Colonic mucosa (tissue), 4 donors: ENCODE measurements around the gene RHBDD3. TPM values are rescaled to one million over a fixed set of nuclear protein-coding genes. Genes with fewer than 3 reads are reported as not detected.

Source experiments
- DNase-seq: peaks from one replicate; pipeline ENCODE4 v3.0.0-alpha.2; 2020
- H3K27ac ChIP-seq: fragments of 200-600 bp; one replicate; pipeline ENCODE4 v1.8.0; 2021
- H3K27me3 ChIP-seq: fragments of 200-600 bp; one replicate; pipeline ENCODE4 v1.8.0; 2021
- H3K36me3 ChIP-seq: fragments of 200-600 bp; one replicate; pipeline ENCODE4 v1.8.0; 2021
- H3K4me1 ChIP-seq: fragments of 200-600 bp; one replicate; pipeline ENCODE4 v1.8.0; 2021; ENCODE audit warnings: mild to moderate bottlenecking
- H3K4me3 ChIP-seq: fragments of 200-600 bp; one replicate; pipeline ENCODE4 v1.8.0; 2021
- H3K9ac ChIP-seq, 2 donors: one replicate each; pipeline ENCODE4 v1.7.0; 2013; ENCODE audit warnings: control low read depth in 2 of 2, low read depth in 2 of 2, low read length in 2 of 2
- H3K9me3 ChIP-seq: fragments of 200-600 bp; one replicate; pipeline ENCODE4 v1.8.0; 2021
- CTCF ChIP-seq: fragments of 200-600 bp; IDR thresholded peaks from one replicate; pipeline ENCODE4 v1.8.0; 2022; ENCODE audit warnings: antibody characterized with exemption, mild to moderate bottlenecking
- intact Hi-C: fragments of 100-400 bp; cut with DNase I; formaldehyde crosslinking; loops from one replicate; pipeline ENCODE4 v1.14.1; 2022
- total RNA-seq, 2 donors: library from RNA; stranded (reverse); fragmentation: NEBNext Ultra II Directional in 1 of 2; extraction: Animal tissue kit (Norgen Biotek cat#: 25700) in 1 of 2; gene quantifications; one replicate each; pipeline ENCODE4 v1.2.1, GENCODE V29; 2021
- donor health status: healthy.
- donor health status: DM: no; HTN: no; CAD: no.
- donor health status: DM: no; HTN: no; CAD: no.

Gene RHBDD3
- total RNA-seq, 2 donors from 2014 or later = 15.4 to 32.0 TPM

GRCh38 chr22:29217827-29218757 lies 49.7 kb downstream of the RHBDD3 start:
- no peaks in the 10 kb centered on the region for H3K36me3 ChIP-seq
- no peak for TF ChIP-seq CTCF
- H3K27me3 ChIP-seq = no peaks in the 10 kb centered on the region
- no peak for DNase-seq
- no peaks in the 10 kb centered on the region for H3K9me3 ChIP-seq
- H3K9ac ChIP-seq = no peak overlapping the region
- intact Hi-C loops = no loop called here
- no peak overlapping the region for H3K4me3 ChIP-seq
- H3K27ac ChIP-seq = no peak overlapping the region
- H3K4me1 ChIP-seq = no peaks in the 10 kb centered on the region

- no peak for TF ChIP-seq CTCF
- Histone ChIP-seq H3K27me3 (no peaks in the 10 kb centered on the region), H3K4me3 (no peak overlapping the region), H3K36me3 (no peaks in the 10 kb centered on the region), H3K9ac (no peak overlapping the region), H3K4me1 (no peaks in the 10 kb centered on the region), H3K27ac (no peak overlapping the region), H3K9me3 (no peaks in the 10 kb centered on the region)
- intact Hi-C loops = no loop called here
- no peak for DNase-seq
Measured at GRCh38 chr22:29216873-29217666, 50.7 kb downstream of the RHBDD3 start.

- intact Hi-C loops = no loop called here
- no peak overlapping the region for H3K9ac ChIP-seq
- no peak for DNase-seq
- H3K27ac ChIP-seq = no peak overlapping the region
- H3K36me3 ChIP-seq = no peaks in the 10 kb centered on the region
- H3K4me1 ChIP-seq = no peaks in the 10 kb centered on the region
- H3K9me3 ChIP-seq = no peaks in the 10 kb centered on the region
- H3K27me3 ChIP-seq = no peaks in the 10 kb centered on the region
- no peak for TF ChIP-seq CTCF
- H3K4me3 ChIP-seq = no peak overlapping the region
Measured at GRCh38 chr22:29216011-29216872, 51.5 kb downstream of the RHBDD3 start.

- H3K27me3 ChIP-seq = no peaks in the 10 kb centered on the region
- no peak overlapping the region for H3K4me3 ChIP-seq
- H3K27ac ChIP-seq = no peak overlapping the region
- H3K9me3 ChIP-seq = no peaks in the 10 kb centered on the region
- intact Hi-C loops = no loop called here
- no peak for TF ChIP-seq CTCF
- no peaks in the 10 kb centered on the region for H3K4me1 ChIP-seq
- no peak overlapping the region for H3K9ac ChIP-seq
- no peak for DNase-seq
- no peaks in the 10 kb centered on the region for H3K36me3 ChIP-seq
Measured at GRCh38 chr22:29215012-29215860, 52.5 kb downstream of the RHBDD3 start.
